Uterus (tissue), 4 donors: Measurements from ENCODE around the gene RAD51B. TPM values are rescaled to one million over a fixed set of nuclear protein-coding genes. Genes with fewer than 3 reads are reported as not detected.
"Not testable (repeated sequence)": the region's sequence is repeated elsewhere in the genome, so short reads cannot be mapped to it uniquely, and the experiment has no call there.

Experiments
- DNase-seq, 2 donors: peaks; one replicate each; pipeline ENCODE4 v3.0.0-alpha.2; 2019 to 2020
- H3K27ac ChIP-seq, 2 donors: fragments of 200-600 bp; sonication (generic); 1 replicate in 1 of 2; 2 replicates in 1 of 2; pipeline ENCODE4 v1.5.1; 2016 to 2018
- H3K27me3 ChIP-seq, 2 donors: fragments of 200-600 bp; sonication (generic); one replicate each; pipeline ENCODE4 v1.5.1; 2018 to 2019; ENCODE audit warnings: control low read depth in 1 of 2
- H3K36me3 ChIP-seq, 2 donors: fragments of 200-600 bp; sonication (generic); one replicate each; pipeline ENCODE4 v1.5.1; 2019; ENCODE audit warnings: control low read depth in 1 of 2
- H3K4me1 ChIP-seq, 2 donors: fragments of 200-600 bp; sonication (generic); one replicate each; pipeline ENCODE4 v1.5.1; 2018 to 2019; ENCODE audit warnings: control low read depth in 1 of 2
- H3K4me3 ChIP-seq, 2 donors: fragments of 200-600 bp; sonication (generic); 1 replicate in 1 of 2; 2 replicates in 1 of 2; pipeline ENCODE4 v1.5.1; 2018 to 2019; ENCODE audit warnings: mild to moderate bottlenecking in 1 of 2
- H3K9me3 ChIP-seq, 2 donors: fragments of 200-600 bp; sonication (generic); one replicate each; pipeline ENCODE4 v1.5.1; 2019; ENCODE audit warnings: control low read depth in 1 of 2
- POLR2A ChIP-seq, 2 donors: fragments of 450-650 bp; IDR thresholded peaks; one replicate each; pipeline ENCODE4 v1.6.1; 2016; ENCODE audit warnings: antibody characterized with exemption in 2 of 2, mild to moderate bottlenecking in 1 of 2, moderate library complexity in 1 of 2
- intact Hi-C: fragments of 100-400 bp; cut with DNase I; formaldehyde crosslinking; loops from one replicate; pipeline ENCODE4 v1.15.1; 2023; ENCODE audit warnings: low total_unique reads
- total RNA-seq, 4 donors: library from RNA; depleted of rRNA in 3 of 4; stranded (reverse); fragments of >200 nt in 3 of 4; gene quantifications; one replicate each; pipeline versions ENCODE4 v1.1.0 to v1.2.4, GENCODE V29; 2014 to 2023
- TF ChIP-seq, protein P1 (sequence below), 4 experiments: fragments of 200-600 bp in 2 of 4; fragments of 450-650 bp in 2 of 4; sonication (generic) in 2 of 4; IDR thresholded peaks; one replicate each; pipeline ENCODE4 v1.5.1; 2016 to 2019; ENCODE audit warnings: antibody characterized with exemption in 4 of 4, mild to moderate bottlenecking in 2 of 4, moderate library complexity in 1 of 4
- donor health status: DM: yes; HTN: yes; CAD: no.

Gene RAD51B
- total RNA-seq, 4 donors from 2014 or later: 29.5 to 100.0 (median 70.3) TPM

DNA sequence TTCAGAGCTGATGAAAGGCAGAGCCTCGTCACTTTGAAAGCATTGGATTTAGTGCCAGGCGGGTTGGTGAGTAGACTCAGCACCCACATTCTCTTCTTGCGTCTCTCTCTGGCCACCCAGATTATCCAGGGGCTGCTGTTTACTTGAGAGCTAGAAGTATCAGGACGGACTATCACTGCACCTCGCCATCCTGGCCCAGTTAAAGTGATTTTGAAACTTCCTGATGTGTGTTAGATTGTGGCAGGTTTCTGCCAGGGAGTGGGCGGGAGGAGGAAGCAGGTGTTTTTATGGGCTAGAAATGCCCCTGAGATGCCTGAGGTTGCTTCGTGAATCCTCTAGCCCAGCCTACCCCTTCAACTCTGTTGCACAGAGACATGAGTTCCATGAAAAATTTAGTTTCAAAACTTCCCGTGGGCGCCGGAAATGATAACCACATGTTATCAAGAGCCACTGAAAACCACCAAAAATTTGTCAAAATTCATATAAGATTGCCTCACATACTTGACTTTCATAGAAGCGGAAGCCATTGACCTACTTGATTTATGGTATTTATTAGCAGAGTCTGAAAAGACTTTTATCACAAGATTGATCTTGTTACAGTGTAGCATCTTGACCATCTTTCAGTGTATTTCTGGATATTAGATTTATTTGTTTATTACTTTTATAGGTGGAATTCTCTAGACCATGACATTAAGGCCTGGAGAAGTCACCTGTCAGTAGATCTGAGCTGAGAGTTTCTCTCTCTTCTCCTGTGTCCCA lies 466.0 kb downstream of the RAD51B start:
- Histone ChIP-seq H3K27me3 (no peaks in the 10 kb centered on the region), H3K4me3 (no peak overlapping the region), H3K9me3 (no peaks in the 10 kb centered on the region), H3K27ac (peak overlapping the region; percentile 64 to 75), H3K4me1 (peaks cover 0 to 22% of the 10 kb centered on the region in 2 donors), H3K36me3 (no peaks in the 10 kb centered on the region)
- TF ChIP-seq POLR2A (IDR thresholded peaks at IDR 0.05): no peak
- TF ChIP-seq, protein P1, sequence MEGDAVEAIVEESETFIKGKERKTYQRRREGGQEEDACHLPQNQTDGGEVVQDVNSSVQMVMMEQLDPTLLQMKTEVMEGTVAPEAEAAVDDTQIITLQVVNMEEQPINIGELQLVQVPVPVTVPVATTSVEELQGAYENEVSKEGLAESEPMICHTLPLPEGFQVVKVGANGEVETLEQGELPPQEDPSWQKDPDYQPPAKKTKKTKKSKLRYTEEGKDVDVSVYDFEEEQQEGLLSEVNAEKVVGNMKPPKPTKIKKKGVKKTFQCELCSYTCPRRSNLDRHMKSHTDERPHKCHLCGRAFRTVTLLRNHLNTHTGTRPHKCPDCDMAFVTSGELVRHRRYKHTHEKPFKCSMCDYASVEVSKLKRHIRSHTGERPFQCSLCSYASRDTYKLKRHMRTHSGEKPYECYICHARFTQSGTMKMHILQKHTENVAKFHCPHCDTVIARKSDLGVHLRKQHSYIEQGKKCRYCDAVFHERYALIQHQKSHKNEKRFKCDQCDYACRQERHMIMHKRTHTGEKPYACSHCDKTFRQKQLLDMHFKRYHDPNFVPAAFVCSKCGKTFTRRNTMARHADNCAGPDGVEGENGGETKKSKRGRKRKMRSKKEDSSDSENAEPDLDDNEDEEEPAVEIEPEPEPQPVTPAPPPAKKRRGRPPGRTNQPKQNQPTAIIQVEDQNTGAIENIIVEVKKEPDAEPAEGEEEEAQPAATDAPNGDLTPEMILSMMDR (IDR thresholded peaks at IDR 0.05): no peak
- no peak for DNase-seq
- intact Hi-C loops: no loop called here

DNA sequence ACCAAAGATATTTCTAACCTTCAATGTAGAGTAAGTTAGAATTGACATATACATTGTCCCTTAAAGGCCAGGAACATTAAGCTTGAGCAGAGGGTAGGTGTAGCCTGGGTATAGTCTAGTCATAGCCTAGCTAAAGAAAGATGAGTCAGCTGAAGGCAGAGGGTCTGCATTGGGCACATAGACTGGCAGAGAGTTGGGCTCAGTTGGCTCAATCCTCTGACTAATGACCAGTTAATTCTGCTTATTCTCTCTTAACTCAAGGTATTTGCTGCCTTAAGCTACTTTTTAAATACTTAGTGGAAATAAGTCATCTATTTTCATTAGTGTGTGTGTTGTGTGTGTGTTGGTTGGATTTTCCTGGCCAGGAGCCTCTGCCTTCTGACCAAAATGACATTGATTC lies 467.1 kb downstream of the RAD51B start:
- no peaks in the 10 kb centered on the region for H3K27me3 ChIP-seq
- no peaks in the 10 kb centered on the region for H3K9me3 ChIP-seq
- no peak for DNase-seq
- intact Hi-C loops: no loop called here
- TF ChIP-seq, protein P1 (IDR thresholded peaks at IDR 0.05): no peak
- no peak for TF ChIP-seq POLR2A (IDR thresholded peaks at IDR 0.05)
- H3K27ac ChIP-seq: peak overlapping the region in 1 of 2 donors; percentile 33
- H3K36me3 ChIP-seq: no peaks in the 10 kb centered on the region
- peaks cover 0 to 22% of the 10 kb centered on the region in 2 donors for H3K4me1 ChIP-seq
- H3K4me3 ChIP-seq: no peak overlapping the region

DNA sequence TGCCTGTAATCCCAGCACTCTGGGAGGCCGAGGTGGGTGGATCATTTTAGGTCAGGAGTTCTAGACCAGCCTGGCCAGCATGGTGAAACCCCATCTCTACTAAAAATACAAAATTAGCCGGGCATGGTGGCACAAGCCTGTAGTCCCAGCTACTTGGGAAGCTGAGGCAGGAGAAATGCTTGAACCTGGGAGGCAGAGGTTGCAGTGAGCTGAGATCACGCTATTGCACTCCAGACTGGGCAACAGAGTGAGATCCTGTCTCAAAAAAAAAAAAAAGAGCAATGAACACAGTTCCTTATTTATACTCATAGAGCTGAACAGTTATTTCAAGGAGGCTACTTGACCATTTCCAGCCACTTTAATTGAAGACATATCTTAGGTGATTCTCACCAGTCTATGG lies 469.9 kb downstream of the RAD51B start:
- H3K4me3 ChIP-seq, DNase-seq, intact Hi-C loops, H3K36me3 ChIP-seq, H3K9me3 ChIP-seq, H3K27me3 ChIP-seq, H3K27ac ChIP-seq: not testable (repeated sequence)
- H3K4me1 ChIP-seq: peaks cover 5 to 21% of the 10 kb centered on the region in 2 donors

DNA sequence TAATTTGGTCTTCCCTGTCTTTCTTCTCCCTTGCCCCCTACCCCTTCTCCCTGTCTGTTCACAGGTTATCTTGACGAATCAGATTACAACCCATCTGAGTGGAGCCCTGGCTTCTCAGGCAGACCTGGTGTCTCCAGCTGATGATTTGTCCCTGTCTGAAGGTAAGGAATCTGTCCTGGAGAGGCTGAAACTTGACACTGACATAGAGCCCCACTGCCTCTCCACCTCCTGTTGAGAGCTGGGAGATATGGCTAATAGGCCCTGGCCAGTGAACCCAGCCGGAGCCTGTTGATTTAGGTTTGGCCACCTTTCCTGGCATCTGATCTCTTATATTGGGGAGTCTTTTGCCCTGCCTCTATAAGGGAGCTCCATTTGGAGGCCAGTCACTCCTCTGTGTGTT lies 472.2 kb downstream of the RAD51B start:
- Histone ChIP-seq H3K27me3 (no peaks in the 10 kb centered on the region), H3K27ac (peak overlapping the region; percentile 74 to 78), H3K4me3 (no peak overlapping the region), H3K9me3 (no peaks in the 10 kb centered on the region), H3K36me3 (no peaks in the 10 kb centered on the region), H3K4me1 (peaks cover 7 to 18% of the 10 kb centered on the region in 2 donors)
- DNase-seq: no peak
- intact Hi-C loops: no loop called here
- TF ChIP-seq, protein P1 (IDR thresholded peaks at IDR 0.05): no peak
- no peak for TF ChIP-seq POLR2A (IDR thresholded peaks at IDR 0.05)

DNA sequence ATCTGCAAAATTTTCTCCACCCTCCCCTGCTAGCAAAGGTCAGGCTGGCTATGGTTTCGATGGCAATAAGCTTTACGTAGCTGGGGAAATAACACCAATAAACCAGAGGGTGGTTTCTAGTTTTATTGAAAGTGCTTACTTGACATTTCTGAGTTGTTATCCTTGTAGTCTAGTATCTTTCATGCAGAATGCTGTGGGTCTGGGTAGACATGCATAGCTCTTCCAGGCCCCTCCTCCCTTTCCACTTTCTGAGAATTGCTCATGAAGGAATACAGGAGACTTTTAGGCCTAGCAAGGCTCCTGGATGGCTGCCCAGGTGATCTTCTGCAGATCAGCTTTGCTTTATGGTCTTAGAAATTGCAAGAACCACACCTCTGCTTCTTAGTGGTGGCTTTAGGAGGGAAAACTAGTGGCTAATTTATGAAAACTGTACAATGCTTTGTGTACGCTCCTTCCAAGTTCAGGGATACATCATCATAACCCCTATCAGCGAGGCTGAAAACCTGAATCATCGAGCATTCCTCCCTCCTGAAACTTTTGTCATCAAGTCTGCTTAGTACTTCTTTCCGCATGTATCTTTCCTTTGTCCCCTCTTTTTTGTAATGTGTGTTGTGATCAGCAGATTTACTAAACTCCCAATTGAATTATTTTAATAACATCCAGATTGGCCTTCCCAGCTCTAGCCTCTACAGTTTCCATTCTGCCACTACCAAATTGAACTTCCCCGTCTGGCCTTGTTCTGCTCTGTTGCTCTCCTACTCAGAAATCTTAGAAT lies 473.0 kb downstream of the RAD51B start:
- DNase-seq: no peak
- Histone ChIP-seq H3K27me3 (no peaks in the 10 kb centered on the region), H3K9me3 (no peaks in the 10 kb centered on the region), H3K36me3 (no peaks in the 10 kb centered on the region), H3K27ac (peak overlapping the region; percentile 74 to 78), H3K4me1 (peaks cover 15 to 18% of the 10 kb centered on the region in 2 donors), H3K4me3 (no peak overlapping the region)
- intact Hi-C loops: no loop called here
- no peak for TF ChIP-seq POLR2A (IDR thresholded peaks at IDR 0.05)
- TF ChIP-seq, protein P1 (IDR thresholded peaks at IDR 0.05): no peak
